Right lobe of liver (tissue), 6 donors: ENCODE results near the gene ADGRL4. TPM values are rescaled to one million over a fixed set of nuclear protein-coding genes. Genes with fewer than 3 reads are reported as not detected.
"Not testable (repeated sequence)": the region's sequence is repeated elsewhere in the genome, so short reads cannot be mapped to it uniquely, and the experiment has no call there.

Experiments
- ATAC-seq, 4 donors: fragments of 200-7000 bp; cut with Tn5 transposase; one replicate each; pipeline ENCODE4 v1.9.1; 2020; ENCODE audit warnings: mild to moderate bottlenecking in 4 of 4, moderate library complexity in 4 of 4
- DNase-seq, 3 donors: peaks; one replicate each; pipeline ENCODE4 v3.0.0-alpha.2; 2020
- H3K27ac ChIP-seq, 3 donors: fragments of 200-600 bp; one replicate each; pipeline ENCODE4 v1.8.0; 2022
- H3K27me3 ChIP-seq, 2 donors: fragments of 200-600 bp; one replicate each; pipeline ENCODE4 v1.8.0; 2022
- H3K36me3 ChIP-seq, 4 donors: fragments of 200-600 bp; sonication (generic) in 1 of 4; one replicate each; pipeline versions ENCODE4 v1.5.1 to v1.8.0; 2017 to 2022; ENCODE audit warnings: control low read depth in 1 of 4
- H3K4me1 ChIP-seq, 4 donors: fragments of 200-600 bp; sonication (generic) in 1 of 4; one replicate each; pipeline versions ENCODE4 v1.5.1 to v1.8.0; 2017 to 2022; ENCODE audit warnings: control low read depth in 1 of 4
- H3K4me3 ChIP-seq, 3 donors: fragments of 200-600 bp; one replicate each; pipeline ENCODE4 v1.8.0; 2022
- H3K9me3 ChIP-seq, 4 donors: fragments of 200-600 bp; sonication (generic) in 1 of 4; one replicate each; pipeline versions ENCODE4 v1.5.1 to v1.8.0; 2017 to 2022; ENCODE audit warnings: control low read depth in 1 of 4
- CTCF ChIP-seq, 4 donors: fragments of 200-600 bp in 3 of 4; fragments of 450-650 bp in 1 of 4; IDR thresholded peaks; one replicate each; pipeline versions ENCODE4 v1.5.1 to v1.8.0; 2016 to 2022; ENCODE audit warnings: antibody characterized with exemption in 4 of 4, mild to moderate bottlenecking in 2 of 4
- POLR2A ChIP-seq: fragments of 450-650 bp; IDR thresholded peaks from one replicate; pipeline ENCODE4 v1.6.1; 2017; ENCODE audit warnings: antibody characterized with exemption, mild to moderate bottlenecking
- WGBS: methylation state at CpG from one replicate; pipeline ENCODE4 v1.1.6; 2018; ENCODE audit warnings: low coverage, low lambda C conversion rate; ENCODE audit not compliant: insufficient coverage; ENCODE audit errors: missing lambda C conversion rate; 5-methylcytosine and 5-hydroxymethylcytosine counted together
- intact Hi-C, 2 donors: fragments of 100-400 bp; cut with DNase I; formaldehyde crosslinking; loops; one replicate each; pipeline versions ENCODE4 v1.11.2 to v1.14.1; 2022
- total RNA-seq, 6 experiments: library from RNA; depleted of rRNA in 2 of 6; stranded (reverse); fragments of >200 nt in 2 of 6; fragmentation: NEBNext Ultra II Directional in 3 of 6; extraction: Animal tissue kit (Norgen Biotek cat#: 25700) in 3 of 6; gene quantifications; one replicate each; pipeline versions ENCODE4 v1.1.0 to v1.2.4, GENCODE V29; 2016 to 2023
- donor health status: DM: no; HTN: yes; CAD: no.
- donor health status: DM: no; HTN: no; CAD: no.
- donor health status: DM: no; HTN: no; CAD: no.
- donor health status: DM: no; HTN: yes; CAD: no.
- donor health status: DM: no; HTN: yes; CAD: no.

Gene ADGRL4
- total RNA-seq, 6 experiments from 2014 or later = 3.0 to 14.9 (median 6.8) TPM

GRCh38 chr1:78887458-78887857, 119.1 kb downstream of the ADGRL4 start:
- 77% methylated on average over 2 of the region's 2 CpGs for WGBS
- DNase-seq = no peak
- no peaks in the 10 kb centered on the region for H3K9me3 ChIP-seq
- no peaks in the 10 kb centered on the region for H3K27me3 ChIP-seq
- H3K27ac ChIP-seq = no peak overlapping the region
- no peaks in the 10 kb centered on the region for H3K36me3 ChIP-seq
- intact Hi-C loops = no loop called here
- no peak overlapping the region for H3K4me3 ChIP-seq
- TF ChIP-seq CTCF (IDR thresholded peaks at IDR 0.05) = no peak
- no peak for TF ChIP-seq POLR2A
- H3K4me1 ChIP-seq = no peaks in the 10 kb centered on the region
- no peak for ATAC-seq

DNA sequence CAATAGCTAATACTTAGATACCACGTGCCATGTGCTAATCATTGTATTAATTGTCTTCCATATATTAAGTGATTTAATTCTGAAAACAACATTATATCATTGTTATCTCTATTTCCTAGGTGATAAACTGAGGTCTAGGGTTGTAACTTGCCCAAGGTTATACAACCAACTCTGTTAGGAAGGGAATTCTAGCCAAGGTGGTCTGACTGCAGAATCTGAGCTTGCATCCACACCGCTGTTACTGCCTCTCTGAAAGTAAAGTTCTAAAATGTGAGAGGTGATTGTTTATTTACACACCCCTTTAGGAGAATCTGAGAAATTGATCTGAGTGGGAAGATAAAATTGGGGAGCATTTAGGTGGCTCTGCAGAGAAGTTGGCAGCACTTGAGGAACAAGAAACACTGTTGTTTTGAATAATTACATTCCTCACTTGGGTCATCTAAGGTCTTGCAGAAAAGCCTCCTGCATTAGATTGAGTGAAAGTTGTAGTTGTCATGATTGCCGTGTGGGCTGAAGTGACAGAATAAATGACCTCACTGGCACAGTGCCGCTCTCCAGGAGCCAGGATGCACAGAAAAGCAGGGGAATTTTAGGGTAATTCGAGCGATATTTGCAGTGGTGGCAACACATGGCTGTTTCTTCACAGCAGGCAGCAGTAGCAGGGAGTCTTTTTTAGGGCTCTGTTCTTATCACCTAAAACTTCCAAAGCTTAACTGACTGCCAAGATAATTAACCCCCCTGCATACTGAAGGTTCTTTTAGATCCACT, 121.7 kb downstream of the ADGRL4 start:
- Histone ChIP-seq H3K36me3 (no peaks in the 10 kb centered on the region), H3K9me3 (no peaks in the 10 kb centered on the region), H3K4me1 (no peaks in the 10 kb centered on the region), H3K4me3 (no peak overlapping the region), H3K27me3 (no peaks in the 10 kb centered on the region), H3K27ac (no peak overlapping the region)
- TF ChIP-seq CTCF (IDR thresholded peaks at IDR 0.05) (no peak), POLR2A (no peak)
- intact Hi-C loops = no loop called here
- DNase-seq (no peak), ATAC-seq (no peak)
- 41% methylated on average over 6 of the region's 6 CpGs for WGBS

DNA sequence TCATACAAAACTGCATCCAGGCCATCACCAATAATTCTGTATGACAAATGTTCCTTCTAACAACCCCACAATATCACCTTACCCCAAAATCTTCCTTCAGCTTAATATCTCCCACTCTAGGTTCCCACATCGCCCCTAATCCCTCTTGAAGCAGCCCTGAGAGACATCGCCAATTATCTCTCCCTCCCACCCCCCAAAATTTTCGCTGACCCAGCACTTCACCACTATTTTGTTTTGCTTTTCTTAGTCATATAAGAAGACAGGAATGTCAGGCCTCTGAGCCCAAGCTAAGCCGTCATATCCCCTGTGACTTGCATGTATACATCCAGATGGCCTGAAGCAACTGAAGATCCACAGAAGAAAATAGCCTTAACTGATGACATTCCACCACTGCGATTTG, 126.3 kb downstream of the ADGRL4 start:
- no peak overlapping the region for H3K4me3 ChIP-seq
- no peak for ATAC-seq
- H3K4me1 ChIP-seq = no peaks in the 10 kb centered on the region
- no peak for DNase-seq
- H3K36me3 ChIP-seq = no peaks in the 10 kb centered on the region
- intact Hi-C loops = no loop called here
- TF ChIP-seq POLR2A (no peak), CTCF (IDR thresholded peaks at IDR 0.05) (no peak)
- no peak overlapping the region for H3K27ac ChIP-seq
- no peaks in the 10 kb centered on the region for H3K27me3 ChIP-seq
- no peaks in the 10 kb centered on the region for H3K9me3 ChIP-seq
- 58% methylated on average over 5 of the region's 5 CpGs for WGBS

GRCh38 chr1:78875986-78876385, 130.5 kb downstream of the ADGRL4 start:
- H3K4me1 ChIP-seq, H3K36me3 ChIP-seq, H3K27me3 ChIP-seq, DNase-seq, H3K27ac ChIP-seq, H3K9me3 ChIP-seq, intact Hi-C loops, H3K4me3 ChIP-seq, ATAC-seq: not testable (repeated sequence)
- WGBS = 72% methylated on average over 4 of the region's 4 CpGs

- H3K4me1 ChIP-seq, intact Hi-C loops, H3K27ac ChIP-seq, H3K27me3 ChIP-seq, DNase-seq, ATAC-seq, H3K36me3 ChIP-seq, H3K9me3 ChIP-seq, H3K4me3 ChIP-seq: not testable (repeated sequence)
- 79% methylated on average over 3 of the region's 4 CpGs for WGBS
Measured at GRCh38 chr1:78872801-78873200, 133.7 kb downstream of the ADGRL4 start.
